Measurements from ENCODE around the gene CCDC180.

DNA sequence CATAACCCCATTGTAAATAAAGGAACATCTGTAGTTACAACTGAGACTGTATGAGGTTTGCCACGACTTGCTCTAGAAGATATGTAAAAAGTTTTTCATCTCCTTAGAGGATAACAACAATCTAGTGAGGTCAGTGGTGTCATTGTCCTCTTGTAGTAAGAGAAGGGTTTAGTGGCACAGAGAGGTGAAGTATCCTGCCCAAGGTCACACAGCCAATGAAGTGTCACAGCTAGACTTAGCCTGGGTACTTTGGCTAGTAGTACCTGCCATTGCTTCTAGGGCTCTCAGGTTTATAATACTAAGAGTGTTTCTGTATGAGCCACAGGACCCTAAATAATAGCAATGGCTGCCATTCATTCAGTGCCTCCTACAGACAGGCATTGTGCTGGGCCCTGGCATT, 13.8 kb downstream of the CCDC180 start:
- TF ChIP-seq, protein P1, sequence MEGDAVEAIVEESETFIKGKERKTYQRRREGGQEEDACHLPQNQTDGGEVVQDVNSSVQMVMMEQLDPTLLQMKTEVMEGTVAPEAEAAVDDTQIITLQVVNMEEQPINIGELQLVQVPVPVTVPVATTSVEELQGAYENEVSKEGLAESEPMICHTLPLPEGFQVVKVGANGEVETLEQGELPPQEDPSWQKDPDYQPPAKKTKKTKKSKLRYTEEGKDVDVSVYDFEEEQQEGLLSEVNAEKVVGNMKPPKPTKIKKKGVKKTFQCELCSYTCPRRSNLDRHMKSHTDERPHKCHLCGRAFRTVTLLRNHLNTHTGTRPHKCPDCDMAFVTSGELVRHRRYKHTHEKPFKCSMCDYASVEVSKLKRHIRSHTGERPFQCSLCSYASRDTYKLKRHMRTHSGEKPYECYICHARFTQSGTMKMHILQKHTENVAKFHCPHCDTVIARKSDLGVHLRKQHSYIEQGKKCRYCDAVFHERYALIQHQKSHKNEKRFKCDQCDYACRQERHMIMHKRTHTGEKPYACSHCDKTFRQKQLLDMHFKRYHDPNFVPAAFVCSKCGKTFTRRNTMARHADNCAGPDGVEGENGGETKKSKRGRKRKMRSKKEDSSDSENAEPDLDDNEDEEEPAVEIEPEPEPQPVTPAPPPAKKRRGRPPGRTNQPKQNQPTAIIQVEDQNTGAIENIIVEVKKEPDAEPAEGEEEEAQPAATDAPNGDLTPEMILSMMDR (IDR thresholded peaks at IDR 0.05) = no peak
- no peak for TF ChIP-seq POLR2A (IDR thresholded peaks at IDR 0.05)

Measured in ovary (tissue), 3 donors.